HCT116 (cell line): ENCODE results near the gene CCDC88C. TPM values are rescaled to one million over a fixed set of nuclear protein-coding genes. Genes with fewer than 3 reads are reported as not detected.

Experiments used
- ATAC-seq: fragments of 200-7000 bp; cut with Tn5 transposase; 2 replicates; pipeline ENCODE4 v1.9.1; 2020; ENCODE audit warnings: mild to moderate bottlenecking, moderate library complexity
- BruUV-seq: library from RNA; stranded (reverse); fragments of 400-500 nt; replicated peaks from 2 replicates; lab custom pipeline; 2021; lab: Mats Ljungman, UMichigan
- CTCF ChIA-PET: fragments of 300-600 bp; sonication (Branson Sonifier 250); formaldehyde crosslinking; loops from one replicate; lab custom pipeline; 2021; ENCODE audit warnings: antibody characterized with exemption; lab: Charles Lee
- POLR2A ChIA-PET: fragments of 300-600, 350-600 bp; sonication (Branson Sonifier 250); formaldehyde crosslinking; loops from one replicate; lab custom pipeline; 2021; ENCODE audit warnings: antibody characterized with exemption; lab: Charles Lee
- RAD21 ChIA-PET, 2 experiments: fragments of 300-600 bp; sonication (Branson Sonifier 250); formaldehyde crosslinking; loops; one replicate each; lab custom pipeline; 2023; ENCODE audit warnings: low total read pairs in 2 of 2; ENCODE audit not compliant: uncharacterized antibody in 2 of 2, unreplicated experiment in 2 of 2, low non-redundant PET in 1 of 2; lab: Charles Lee
- DNase-seq: peaks from one replicate; pipeline ENCODE4 v3.0.0-alpha.2; 2010; ENCODE audit warnings: low read depth, low spot score
- H2AFZ ChIP-seq: fragments of 200-600 bp; shearing (Covaris generic), sonication (generic); 2 replicates; pipeline ENCODE4 v1.6.1; 2017; ENCODE audit warnings: low read depth, mixed run types, mixed read lengths, antibody characterized with exemption, low read length; ENCODE audit not compliant: poor library complexity, severe bottlenecking
- H3K27ac ChIP-seq: 2 replicates; pipeline ENCODE4 v1.5.1; 2012; ENCODE audit warnings: low read depth, low read length
- H3K27me3 ChIP-seq: fragments of 200-600 bp; sonication (generic); 2 replicates; pipeline ENCODE4 v1.6.1; 2016; ENCODE audit warnings: mixed run types, low read length, mixed read lengths; ENCODE audit not compliant: insufficient read depth
- H3K36me3 ChIP-seq, 2 experiments: fragments of 200-500 bp in 1 of 2; fragments of 200-600 bp in 1 of 2; sonication (Bioruptor generic) in 1 of 2; sonication (generic) in 1 of 2; 2 replicates each; pipeline versions ENCODE4 v1.5.1 to v1.6.1; 2014 to 2016; ENCODE audit warnings: low read length in 2 of 2, inconsistent platforms in 1 of 2, mixed read lengths in 1 of 2, mixed run types in 1 of 2; ENCODE audit not compliant: insufficient read depth in 2 of 2, control insufficient read depth in 1 of 2
- H3K4me1 ChIP-seq, 2 experiments: fragments of 200-600 bp in 1 of 2; sonication (generic) in 1 of 2; 2 replicates each; pipeline versions ENCODE4 v1.5.1 to v1.6.1; 2012 to 2017; ENCODE audit warnings: low read length in 2 of 2, inconsistent platforms in 1 of 2, mild to moderate bottlenecking in 1 of 2, mixed read lengths in 1 of 2, mixed run types in 1 of 2, moderate library complexity in 1 of 2; ENCODE audit not compliant: insufficient read depth in 2 of 2, control insufficient read depth in 1 of 2
- H3K4me2 ChIP-seq: fragments of 200-600 bp; sonication (generic); 2 replicates; pipeline ENCODE4 v1.6.1; 2017; ENCODE audit warnings: mixed run types, low read length, mixed read lengths
- H3K4me3 ChIP-seq, 2 experiments: fragments of 200-600 bp in 1 of 2; sonication (generic) in 1 of 2; replicated peaks in 1 of 2; 2 replicates each; pipeline ENCODE4 v1.5.1; 2011 to 2016; ENCODE audit warnings: low read length in 2 of 2, control low read depth in 1 of 2, low read depth in 1 of 2, mild to moderate bottlenecking in 1 of 2, mixed read lengths in 1 of 2, mixed run types in 1 of 2
- H3K79me2 ChIP-seq: fragments of 200-600 bp; sonication (generic); 2 replicates; pipeline ENCODE4 v1.6.1; 2017; ENCODE audit warnings: mild to moderate bottlenecking, mixed run types, low read length, moderate library complexity, mixed read lengths; ENCODE audit not compliant: insufficient read depth
- H3K9ac ChIP-seq: fragments of 200-600 bp; sonication (generic); 2 replicates; pipeline ENCODE4 v1.6.1; 2016; ENCODE audit warnings: low read length, mixed read lengths
- H3K9me2 ChIP-seq: fragments of 200-600 bp; sonication (generic), shearing (Covaris generic); 2 replicates; pipeline ENCODE4 v1.6.1; 2017; ENCODE audit warnings: mixed run types, mild to moderate bottlenecking, moderate library complexity; ENCODE audit not compliant: insufficient read depth
- H3K9me3 ChIP-seq, 2 experiments: fragments of 200-500 bp in 1 of 2; fragments of 200-600 bp in 1 of 2; sonication (Bioruptor generic) in 1 of 2; sonication (generic) in 1 of 2; 2 replicates each; pipeline ENCODE4 v1.6.1; 2014 to 2017; ENCODE audit warnings: low read length in 2 of 2, mixed read lengths in 2 of 2, inconsistent platforms in 1 of 2, low read depth in 1 of 2, mild to moderate bottlenecking in 1 of 2, mixed run types in 1 of 2, moderate library complexity in 1 of 2; ENCODE audit not compliant: control insufficient read depth in 1 of 2, insufficient read depth in 1 of 2
- H4K20me1 ChIP-seq: fragments of 200-600 bp; sonication (generic), shearing (Covaris generic); 2 replicates; pipeline ENCODE4 v1.6.1; 2017; ENCODE audit warnings: mixed run types, mild to moderate bottlenecking, moderate library complexity; ENCODE audit not compliant: insufficient read depth
- CBX3 ChIP-seq: IDR thresholded peaks from 2 replicates; pipeline ENCODE4 v1.6.1; 2012; ENCODE audit warnings: low read depth
- EZH2 ChIP-seq: fragments of 200-600 bp; sonication (generic); IDR thresholded peaks from 2 replicates; pipeline ENCODE4 v1.6.1; 2017; ENCODE audit warnings: antibody characterized with exemption, mixed run types
- EZH2phosphoT487 ChIP-seq: fragments of 200-600 bp; IDR thresholded peaks from 2 replicates; pipeline ENCODE4 v1.6.1; 2018; ENCODE audit warnings: antibody characterized with exemption, borderline replicate concordance
- JUND ChIP-seq: IDR thresholded peaks from 2 replicates; pipeline ENCODE4 v1.6.1; 2012
- POLR2A ChIP-seq: IDR thresholded peaks from 2 replicates; pipeline ENCODE4 v1.7.0; 2011; ENCODE audit warnings: borderline replicate concordance; ENCODE audit not compliant: insufficient read depth, insufficient read length; ENCODE audit errors: extremely low read depth
- POLR2AphosphoS5 ChIP-seq: IDR thresholded peaks from 2 replicates; pipeline ENCODE4 v1.6.1; 2011; ENCODE audit warnings: mild to moderate bottlenecking, low read depth, low read length, moderate library complexity
- SRF ChIP-seq: IDR thresholded peaks from 2 replicates; pipeline ENCODE4 v1.6.1; 2012; ENCODE audit warnings: low read depth
- ZFX ChIP-seq: fragments of 450-650 bp; IDR thresholded peaks from 2 replicates; pipeline ENCODE4 v1.6.1; 2017
- ZNF274 ChIP-seq: fragments of 200-500 bp; sonication (Bioruptor generic); IDR thresholded peaks from 2 replicates; pipeline ENCODE4 v1.6.1; 2014; ENCODE audit warnings: mild to moderate bottlenecking, low read depth, low read length, inconsistent platforms
- intact Hi-C: fragments of 100-400 bp; cut with micrococcal nuclease; formaldehyde crosslinking; loops from 2 replicates; pipeline ENCODE4 v1.10.0; 2022
- total RNA-seq: library from RNA; stranded (reverse); gene quantifications from one replicate; pipeline ENCODE4 v1.2.1, GENCODE V29; 2021; ENCODE audit not compliant: unreplicated experiment
- TF ChIP-seq, protein P1 (sequence below): IDR thresholded peaks from 2 replicates; pipeline ENCODE4 v1.6.1; 2011; ENCODE audit warnings: mild to moderate bottlenecking, low read length, moderate library complexity; ENCODE audit not compliant: insufficient replicate concordance; ENCODE audit errors: extremely low read depth

Gene CCDC88C
- total RNA-seq, 1 experiment from 2014 or later, result 20.8 TPM

DNA sequence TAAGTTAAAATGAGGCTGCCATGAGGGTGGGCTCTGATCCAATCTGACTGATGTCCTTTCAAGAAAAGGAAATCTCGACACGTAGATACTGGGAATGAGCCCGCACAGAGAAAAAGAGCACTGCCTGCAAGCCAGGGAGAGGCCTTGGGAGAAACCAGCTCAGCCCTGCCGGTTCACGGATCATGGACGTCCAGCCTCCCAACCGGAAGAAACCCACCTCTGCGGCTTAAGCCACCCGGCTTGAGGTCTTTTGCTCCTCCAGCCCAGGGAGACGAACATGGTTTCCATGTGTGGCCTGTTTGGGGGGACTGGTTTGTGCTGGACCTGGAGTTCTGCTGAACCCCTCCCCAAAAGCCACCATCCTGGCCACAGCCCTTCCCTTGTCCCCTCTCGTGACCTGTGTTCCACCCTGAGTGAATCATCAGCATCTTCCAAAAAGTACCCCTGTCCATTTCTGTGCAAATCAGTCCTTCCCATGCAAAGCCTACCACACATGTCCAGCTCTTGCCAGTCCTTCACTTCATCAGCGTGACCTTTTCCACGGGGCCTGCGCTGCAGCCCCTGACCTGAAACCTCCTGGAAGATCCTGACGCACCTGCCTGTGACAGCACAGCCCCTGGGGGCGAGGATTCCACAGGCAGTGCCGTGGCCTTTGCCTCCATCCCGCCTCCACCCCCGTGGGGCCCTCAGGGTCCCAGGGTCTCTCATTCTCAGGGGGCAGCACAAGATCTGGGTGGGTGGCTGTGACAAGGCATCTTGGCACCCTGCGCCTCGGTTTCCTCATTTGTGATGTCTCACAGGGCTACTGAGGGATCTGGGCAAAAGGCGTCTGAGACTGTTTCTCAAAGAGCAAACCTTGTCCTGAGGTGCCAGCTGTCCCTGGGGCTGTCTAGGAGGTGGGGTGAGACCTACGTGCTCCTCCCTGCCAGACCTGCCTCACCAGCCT is 121.5 kb downstream of the CCDC88C start:
- POLR2A ChIA-PET, result no interaction called here
- RAD21 ChIA-PET, result no interaction called here
- ATAC-seq (no peak), DNase-seq (no peak)
- Histone ChIP-seq H3K9me2 (no peaks in the 10 kb centered on the region), H4K20me1 (no peaks in the 10 kb centered on the region), H3K9me3 (no peaks in the 10 kb centered on the region), H3K36me3 (no peaks in the 10 kb centered on the region; a peak in 3 of 4 replicates), H3K9ac (no peak overlapping the region), H3K4me2 (no peak overlapping the region), H3K4me3 (no peak overlapping the region), H3K4me1 (no peaks in the 10 kb centered on the region), H3K27ac (no peak overlapping the region), H2AFZ (no peak overlapping the region), H3K79me2 (no peaks in the 10 kb centered on the region), H3K27me3 (no peaks in the 10 kb centered on the region)
- TF ChIP-seq, protein P1, sequence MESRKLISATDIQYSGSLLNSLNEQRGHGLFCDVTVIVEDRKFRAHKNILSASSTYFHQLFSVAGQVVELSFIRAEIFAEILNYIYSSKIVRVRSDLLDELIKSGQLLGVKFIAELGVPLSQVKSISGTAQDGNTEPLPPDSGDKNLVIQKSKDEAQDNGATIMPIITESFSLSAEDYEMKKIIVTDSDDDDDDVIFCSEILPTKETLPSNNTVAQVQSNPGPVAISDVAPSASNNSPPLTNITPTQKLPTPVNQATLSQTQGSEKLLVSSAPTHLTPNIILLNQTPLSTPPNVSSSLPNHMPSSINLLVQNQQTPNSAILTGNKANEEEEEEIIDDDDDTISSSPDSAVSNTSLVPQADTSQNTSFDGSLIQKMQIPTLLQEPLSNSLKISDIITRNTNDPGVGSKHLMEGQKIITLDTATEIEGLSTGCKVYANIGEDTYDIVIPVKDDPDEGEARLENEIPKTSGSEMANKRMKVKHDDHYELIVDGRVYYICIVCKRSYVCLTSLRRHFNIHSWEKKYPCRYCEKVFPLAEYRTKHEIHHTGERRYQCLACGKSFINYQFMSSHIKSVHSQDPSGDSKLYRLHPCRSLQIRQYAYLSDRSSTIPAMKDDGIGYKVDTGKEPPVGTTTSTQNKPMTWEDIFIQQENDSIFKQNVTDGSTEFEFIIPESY, result no peak
- TF ChIP-seq ZNF274 (no peak), POLR2AphosphoS5 (no peak), JUND (no peak), POLR2A (no peak), SRF (no peak), EZH2phosphoT487 (no peak), ZFX (no peak), EZH2 (no peak), CBX3 (no peak)
- CTCF ChIA-PET, result no interaction called here
- BruUV-seq, result no TSS peak
- intact Hi-C loops, result no loop called here
